Measurements from ENCODE around the gene SPDYE8. TPM values are rescaled to one million over a fixed set of nuclear protein-coding genes. Genes with fewer than 3 reads are reported as not detected.

Gene SPDYE8
- total RNA-seq, 1 donor from 2014 or later, result not detected

Other genes with a start within 250 kb of the SPDYE8 start
- 3.1 TPM for gene TYW1B, start 201.6 kb downstream of the SPDYE8 start, total RNA-seq
- 14.4 TPM for gene POM121, start 104.7 kb downstream of the SPDYE8 start, total RNA-seq
- gene TRIM74, start 60.3 kb downstream of the SPDYE8 start, total RNA-seq, result 0.78 TPM
- not detected for gene SPDYE11, start 28.1 kb upstream of the SPDYE8 start, total RNA-seq
- gene SPDYE9, start 56.3 kb upstream of the SPDYE8 start, total RNA-seq, result not detected